Testis (tissue), 3 donors: ENCODE data around the gene OPCML. TPM values are rescaled to one million over a fixed set of nuclear protein-coding genes. Genes with fewer than 3 reads are reported as not detected.

Source experiments
- DNase-seq: peaks from one replicate; pipeline ENCODE4 v3.0.0-alpha.2; 2019
- H3K27ac ChIP-seq, 2 donors: fragments of 200-600 bp; sonication (generic); one replicate each; pipeline ENCODE4 v1.5.1; 2019
- H3K27me3 ChIP-seq: fragments of 200-600 bp; sonication (generic); one replicate; pipeline ENCODE4 v1.5.1; 2019
- H3K36me3 ChIP-seq: fragments of 200-600 bp; sonication (generic); one replicate; pipeline ENCODE4 v1.5.1; 2017; ENCODE audit warnings: low read depth; ENCODE audit errors: missing control alignments
- H3K4me1 ChIP-seq: fragments of 200-600 bp; sonication (generic); one replicate; pipeline ENCODE4 v1.5.1; 2019
- H3K4me3 ChIP-seq, 2 donors: fragments of 200-600 bp; sonication (generic); one replicate each; pipeline ENCODE4 v1.5.1; 2017 to 2019
- H3K9me3 ChIP-seq: fragments of 200-600 bp; sonication (generic); one replicate; pipeline ENCODE4 v1.5.1; 2017
- CTCF ChIP-seq, 3 experiments: fragments of 450-650 bp in 2 of 3; fragments of 200-600 bp in 1 of 3; sonication (generic) in 1 of 3; IDR thresholded peaks; one replicate each; pipeline ENCODE4 v1.5.1; 2016 to 2019; ENCODE audit warnings: antibody characterized with exemption in 3 of 3, mild to moderate bottlenecking in 2 of 3, moderate library complexity in 1 of 3
- POLR2A ChIP-seq: fragments of 450-650 bp; IDR thresholded peaks from one replicate; pipeline ENCODE4 v1.6.1; 2017; ENCODE audit warnings: antibody characterized with exemption, mild to moderate bottlenecking, moderate library complexity
- WGBS, 2 donors: methylation state at CpG; one replicate each; pipeline ENCODE4 v1.1.5; 2018; 5-methylcytosine and 5-hydroxymethylcytosine counted together
- intact Hi-C: fragments of 100-400 bp; cut with DNase I; formaldehyde crosslinking; loops from one replicate; pipeline ENCODE4 v1.15.1; 2023; ENCODE audit warnings: low total_unique reads
- polyA plus RNA-seq: library from polyadenylated mRNA; stranded (reverse); fragments of 350-450 nt; fragmentation: Illumina TruSeq; extraction: RNeasy Lipid Tissue Mini Kit (QIAGEN cat#74804); gene quantifications from one replicate; pipeline ENCODE4 v1.2.3, GENCODE V29; 2014; ENCODE audit warnings: low read depth, low replicate concordance; ENCODE audit not compliant: insufficient read depth
- total RNA-seq, 2 donors: library from RNA; depleted of rRNA; stranded (reverse); fragments of >200 nt; gene quantifications; one replicate each; pipeline ENCODE4 v1.2.3, GENCODE V29; 2016

OPCML gene
- total and polyA plus RNA-seq, 3 donors from 2014 or later = 0.16 to 2.7 (median 0.62) TPM

GRCh38 chr11:133390803-133391202 lies 141.5 kb downstream of the OPCML start:
- no peak overlapping the region for H3K27ac ChIP-seq
- no peaks in the 10 kb centered on the region for H3K27me3 ChIP-seq
- 25 to 31% methylated on average over 14 of the region's 14 CpGs for WGBS, 2 donors
- H3K36me3 ChIP-seq = no peaks in the 10 kb centered on the region
- no peaks in the 10 kb centered on the region for H3K4me1 ChIP-seq
- TF ChIP-seq POLR2A (no peak), CTCF (IDR thresholded peaks at IDR 0.05) (no peak)
- intact Hi-C loops = no loop called here
- DNase-seq = no peak
- H3K9me3 ChIP-seq = no peaks in the 10 kb centered on the region
- no peak overlapping the region for H3K4me3 ChIP-seq

- intact Hi-C loops = no loop called here
- WGBS, 2 donors = 88 to 93% methylated on average over 5 of the region's 5 CpGs
- Histone ChIP-seq H3K4me3 (no peak overlapping the region), H3K36me3 (no peaks in the 10 kb centered on the region), H3K27ac (no peak overlapping the region), H3K9me3 (no peaks in the 10 kb centered on the region), H3K27me3 (no peaks in the 10 kb centered on the region), H3K4me1 (no peaks in the 10 kb centered on the region)
- no peak for DNase-seq
- TF ChIP-seq CTCF (IDR thresholded peaks at IDR 0.05) (no peak), POLR2A (no peak)
Measured at GRCh38 chr11:133388975-133389568, 143.2 kb downstream of the OPCML start.

- 71% methylated on average over 2 of the region's 2 CpGs for WGBS, 2 donors
- DNase-seq = no peak
- H3K9me3 ChIP-seq = no peaks in the 10 kb centered on the region
- H3K4me1 ChIP-seq = no peaks in the 10 kb centered on the region
- H3K27me3 ChIP-seq = no peaks in the 10 kb centered on the region
- no peak overlapping the region for H3K4me3 ChIP-seq
- intact Hi-C loops = no loop called here
- H3K27ac ChIP-seq = no peak overlapping the region
- no peak for TF ChIP-seq CTCF (IDR thresholded peaks at IDR 0.05)
- no peak for TF ChIP-seq POLR2A
- H3K36me3 ChIP-seq = no peaks in the 10 kb centered on the region
Measured at GRCh38 chr11:133388260-133388659, 144.0 kb downstream of the OPCML start.

- intact Hi-C loops = no loop called here
- Histone ChIP-seq H3K4me3 (no peak overlapping the region), H3K27me3 (no peaks in the 10 kb centered on the region), H3K9me3 (no peaks in the 10 kb centered on the region), H3K4me1 (no peaks in the 10 kb centered on the region), H3K27ac (no peak overlapping the region), H3K36me3 (no peaks in the 10 kb centered on the region)
- WGBS, 2 donors = 50 to 58% methylated on average over 4 of the region's 4 CpGs
- TF ChIP-seq CTCF (IDR thresholded peaks at IDR 0.05) = no peak
- no peak for TF ChIP-seq POLR2A
- DNase-seq = no peak
Measured at GRCh38 chr11:133386852-133387251, 145.4 kb downstream of the OPCML start.

GRCh38 chr11:133386262-133386661 lies 146.0 kb downstream of the OPCML start:
- intact Hi-C loops = no loop called here
- Histone ChIP-seq H3K9me3 (no peaks in the 10 kb centered on the region), H3K27ac (no peak overlapping the region), H3K27me3 (no peaks in the 10 kb centered on the region), H3K4me3 (no peak overlapping the region), H3K4me1 (no peaks in the 10 kb centered on the region), H3K36me3 (no peaks in the 10 kb centered on the region)
- TF ChIP-seq CTCF (IDR thresholded peaks at IDR 0.05) (no peak), POLR2A (no peak)
- no peak for DNase-seq
- 34 to 36% methylated on average over 4 of the region's 4 CpGs for WGBS, 2 donors
